Caki2 (cell line): ENCODE data around the gene ACKR3. TPM values are rescaled to one million over a fixed set of nuclear protein-coding genes. Genes with fewer than 3 reads are reported as not detected.

ENCODE experiments used
- DNase-seq: peaks from one replicate; pipeline ENCODE4 v3.0.0-alpha.2; 2015; ENCODE audit warnings: low read depth
- in situ Hi-C: cut with HindIII; loops from 2 replicates; pipeline ENCODE4 v1.10.0; 2016; ENCODE audit warnings: low sequenced_read_pairs, low pct_unique_long_range_greater_than_20kb, mixed read lengths
- total RNA-seq: library from RNA; depleted of rRNA; stranded (reverse); fragments of >200 nt; shearing (Covaris generic); gene quantifications from 2 replicates; pipeline ENCODE4 v1.2.3, GENCODE V29; 2014; ENCODE audit warnings: low replicate concordance

Gene ACKR3
- total RNA-seq, 1 experiment from 2014 or later: 27.2 TPM

DNA sequence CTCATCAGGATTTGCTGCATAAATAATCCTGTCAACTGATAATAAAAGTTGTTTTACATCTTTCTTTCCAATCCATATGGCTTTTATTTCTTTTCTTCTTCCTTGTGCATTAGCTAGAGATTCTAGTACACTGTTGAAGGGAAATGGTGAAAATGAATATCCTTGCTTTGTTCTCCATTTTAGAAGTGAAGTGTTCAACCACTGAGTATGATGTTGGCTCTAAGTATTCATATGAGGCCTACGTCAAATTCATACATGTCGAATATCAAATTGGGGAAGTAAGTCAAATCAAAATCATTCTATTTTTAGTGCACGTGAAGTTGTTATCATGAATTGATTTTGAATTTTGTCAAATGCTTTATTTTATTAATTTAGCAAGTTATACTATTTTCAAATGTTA lies 7.8 kb upstream of the ACKR3 start:
- in situ Hi-C loops: loop anchor here (25.0 kb wide), 1 partner anchor 450 kb away; no protein-coding TSS in a partner anchor
- DNase-seq: no peak

DNA sequence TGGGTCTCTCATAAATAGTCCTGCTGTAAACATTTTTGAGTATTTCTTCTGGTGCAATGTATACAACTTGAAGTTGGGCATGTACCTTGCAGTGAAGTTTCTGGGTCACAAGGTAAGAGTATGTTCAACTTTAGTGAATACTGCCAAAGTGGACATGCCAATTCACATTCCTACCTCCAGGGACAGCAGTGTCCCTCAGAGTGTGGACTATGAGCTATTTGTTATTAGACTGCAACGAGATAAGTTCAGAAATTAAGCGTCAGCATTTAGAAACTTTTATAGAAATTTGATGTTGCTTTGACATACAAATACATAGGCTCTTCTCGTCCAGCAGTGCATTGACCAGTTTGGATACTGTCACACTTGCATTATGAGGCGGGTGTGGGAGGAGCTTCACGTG lies 7.2 kb upstream of the ACKR3 start:
- DNase-seq: no peak

DNA sequence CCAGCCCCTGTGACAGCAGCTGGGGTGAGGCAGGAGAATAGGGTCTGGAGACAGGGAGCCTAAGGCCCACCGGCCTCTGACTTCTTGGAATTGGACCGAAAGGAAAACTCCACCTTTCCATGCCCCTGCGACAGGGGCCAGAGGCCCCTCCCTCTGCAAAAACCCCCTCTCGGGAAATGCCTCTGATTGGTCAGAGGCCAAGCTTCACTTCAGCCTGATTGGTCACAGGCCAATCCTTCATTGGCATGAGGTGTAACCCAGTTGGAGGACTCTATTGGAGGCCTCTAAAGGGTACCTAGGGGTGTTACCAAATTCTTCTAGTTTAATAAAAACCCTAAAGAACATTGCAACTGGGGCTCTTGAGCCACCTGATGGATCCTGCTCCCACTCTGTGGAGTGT lies 5.7 kb upstream of the ACKR3 start:
- in situ Hi-C loops: loop anchor here (25.0 kb wide), 1 partner anchor 448 kb away; no protein-coding TSS in a partner anchor
- no peak for DNase-seq

More for the DNA sequence above, 7.2 kb upstream of the ACKR3 start:
- in situ Hi-C loops: loop anchor here (25.0 kb wide), 1 partner anchor 450 kb away; no protein-coding TSS in a partner anchor

DNA sequence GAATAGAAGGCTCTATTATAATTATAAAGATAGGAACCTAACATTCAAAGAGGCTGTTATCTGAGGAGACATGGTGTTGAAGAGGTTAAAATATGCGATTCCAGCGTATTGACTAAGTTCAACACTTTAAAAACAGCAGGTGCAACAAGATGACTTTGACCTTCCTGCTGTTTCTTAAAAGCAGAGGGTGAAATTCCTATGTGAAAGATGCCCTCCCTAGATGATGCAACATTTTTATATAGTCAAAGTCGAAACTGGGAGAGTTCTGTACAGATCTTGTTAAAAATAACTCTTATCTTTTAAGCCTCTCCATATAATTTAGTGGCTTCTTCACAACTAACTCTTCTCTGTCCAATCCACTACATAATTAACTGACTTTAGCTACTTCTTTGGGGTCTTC lies 4.4 kb upstream of the ACKR3 start:
- in situ Hi-C loops: loop anchor here (25.0 kb wide), 1 partner anchor 447 kb away; no protein-coding TSS in a partner anchor
- no peak for DNase-seq

DNA sequence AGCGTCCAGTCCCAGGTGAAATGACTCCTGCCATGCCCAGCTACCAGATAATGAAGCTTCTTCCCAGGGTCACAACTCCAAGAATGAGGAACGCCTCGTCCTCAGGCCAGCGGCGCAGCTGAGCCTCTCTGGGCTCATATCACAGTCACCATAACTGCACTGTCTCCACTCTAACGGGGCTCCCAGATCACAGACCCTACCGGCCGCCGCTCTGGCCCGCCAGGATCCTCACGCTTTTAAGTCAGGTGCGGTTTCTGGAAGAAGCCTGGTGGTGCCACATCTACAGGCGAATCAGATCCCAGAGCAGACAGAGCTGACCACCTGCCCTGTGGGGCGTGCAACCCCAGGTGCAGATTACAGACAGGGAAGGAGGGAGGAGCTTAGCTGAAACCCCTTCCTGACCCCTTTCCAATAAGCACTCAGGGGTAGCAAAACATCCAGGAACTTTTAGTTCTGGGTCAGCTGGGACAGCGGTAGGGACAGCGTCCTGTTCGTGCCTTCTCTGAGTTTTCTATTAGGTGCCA lies 3.7 kb upstream of the ACKR3 start:
- in situ Hi-C loops: loop anchor here (25.0 kb wide), 1 partner anchor 446 kb away; no protein-coding TSS in a partner anchor
- DNase-seq: no peak

DNA sequence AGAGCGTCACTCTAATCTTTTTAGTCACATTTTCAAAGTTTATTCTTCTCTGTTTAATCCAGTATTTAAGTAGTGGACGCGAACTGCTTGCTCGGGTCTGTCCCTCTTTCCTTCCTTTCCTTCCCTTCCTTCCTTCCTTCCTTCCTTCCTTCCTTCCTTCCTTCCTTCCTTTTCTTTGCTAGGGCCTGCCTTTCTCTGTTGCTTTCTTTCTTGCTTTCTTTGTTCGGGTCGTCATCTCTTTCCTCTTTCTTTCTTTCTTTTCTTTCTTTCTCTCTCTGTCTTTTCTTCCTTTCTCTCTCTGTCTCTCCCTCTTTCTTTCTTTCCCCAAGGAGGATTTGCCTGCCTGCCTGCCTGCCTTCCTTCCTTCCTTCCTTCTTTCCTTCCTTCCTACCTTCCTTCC lies 3.0 kb upstream of the ACKR3 start:
- no peak for DNase-seq
- in situ Hi-C loops: loop anchor here (25.0 kb wide), 1 partner anchor 446 kb away; no protein-coding TSS in a partner anchor

DNA sequence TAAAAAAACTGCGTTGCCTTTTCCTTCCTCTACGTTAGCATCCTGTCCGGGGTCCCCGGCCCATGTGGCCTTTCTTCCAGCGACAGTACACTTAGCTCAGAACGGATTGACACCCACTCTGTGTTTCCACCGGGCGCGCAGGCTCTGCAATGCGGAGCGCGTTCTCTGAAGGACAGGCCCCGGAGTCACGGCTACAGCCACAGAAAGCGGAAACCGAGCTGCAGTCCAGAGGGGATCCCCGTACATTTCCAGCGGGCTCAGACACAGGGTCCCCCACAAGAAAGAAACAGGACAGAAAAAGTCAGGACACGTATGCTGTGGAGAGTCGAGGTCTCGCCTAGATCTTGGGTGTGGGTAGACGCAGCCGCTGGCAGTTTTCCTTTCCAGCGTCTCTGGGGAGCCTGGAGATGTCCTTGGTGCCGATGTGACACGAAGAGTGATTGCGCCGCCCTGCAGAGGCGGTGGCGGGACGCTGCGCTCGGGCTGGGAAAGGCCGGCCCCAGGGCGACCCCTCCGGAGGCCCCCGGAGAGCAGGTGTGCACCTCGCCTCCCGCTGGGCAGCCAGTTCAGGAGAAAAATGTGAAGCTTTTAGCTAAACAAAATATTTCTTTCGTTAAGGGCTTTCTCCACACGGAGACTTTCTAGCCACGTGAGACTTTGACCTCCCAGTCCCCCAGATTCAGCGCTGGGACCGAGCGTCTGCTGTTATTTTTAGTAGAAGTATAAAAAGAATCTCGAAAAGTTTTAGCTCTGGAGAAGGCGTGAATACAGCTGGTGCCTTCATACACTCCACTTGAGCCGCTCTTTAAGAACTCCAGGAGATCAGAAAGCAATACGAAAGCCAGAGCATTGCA lies 1.3 kb upstream of the ACKR3 start:
- in situ Hi-C loops: loop anchor here (25.0 kb wide), 1 partner anchor 444 kb away; no protein-coding TSS in a partner anchor
- DNase-seq: peak; percentile 45

DNA sequence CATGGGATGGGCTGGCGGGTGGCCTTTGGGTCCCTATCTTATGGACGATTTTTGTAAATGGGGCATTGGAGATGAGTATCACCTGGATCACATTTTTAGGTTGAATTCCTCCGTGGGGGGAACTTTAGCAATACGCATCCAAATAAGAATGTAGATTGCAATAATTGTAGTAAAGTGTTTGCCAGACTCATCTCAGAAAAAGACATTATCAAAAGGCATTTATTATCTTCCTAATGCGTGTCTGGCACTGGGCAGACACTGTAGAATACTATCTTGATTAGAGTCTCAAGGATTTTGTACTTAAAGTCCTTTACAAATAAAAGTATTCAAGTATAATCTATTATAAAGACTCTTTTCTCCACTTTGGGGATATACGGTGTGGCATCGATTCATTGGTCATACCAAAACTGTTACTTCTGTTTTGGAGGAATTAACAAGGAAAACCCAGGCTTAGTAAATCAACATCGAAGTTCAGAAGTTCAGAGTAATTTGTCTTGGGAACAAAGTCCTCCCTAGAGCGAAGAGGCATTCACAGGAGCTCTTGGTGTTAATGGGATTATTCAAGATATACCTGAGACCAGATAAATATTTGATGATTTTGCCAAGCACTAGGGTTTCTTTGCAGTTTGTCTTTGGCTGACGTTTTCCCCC lies 578 bp upstream of the ACKR3 start:
- DNase-seq: no peak
- in situ Hi-C loops: loop anchor here (25.0 kb wide), 1 partner anchor 443 kb away; no protein-coding TSS in a partner anchor

DNA sequence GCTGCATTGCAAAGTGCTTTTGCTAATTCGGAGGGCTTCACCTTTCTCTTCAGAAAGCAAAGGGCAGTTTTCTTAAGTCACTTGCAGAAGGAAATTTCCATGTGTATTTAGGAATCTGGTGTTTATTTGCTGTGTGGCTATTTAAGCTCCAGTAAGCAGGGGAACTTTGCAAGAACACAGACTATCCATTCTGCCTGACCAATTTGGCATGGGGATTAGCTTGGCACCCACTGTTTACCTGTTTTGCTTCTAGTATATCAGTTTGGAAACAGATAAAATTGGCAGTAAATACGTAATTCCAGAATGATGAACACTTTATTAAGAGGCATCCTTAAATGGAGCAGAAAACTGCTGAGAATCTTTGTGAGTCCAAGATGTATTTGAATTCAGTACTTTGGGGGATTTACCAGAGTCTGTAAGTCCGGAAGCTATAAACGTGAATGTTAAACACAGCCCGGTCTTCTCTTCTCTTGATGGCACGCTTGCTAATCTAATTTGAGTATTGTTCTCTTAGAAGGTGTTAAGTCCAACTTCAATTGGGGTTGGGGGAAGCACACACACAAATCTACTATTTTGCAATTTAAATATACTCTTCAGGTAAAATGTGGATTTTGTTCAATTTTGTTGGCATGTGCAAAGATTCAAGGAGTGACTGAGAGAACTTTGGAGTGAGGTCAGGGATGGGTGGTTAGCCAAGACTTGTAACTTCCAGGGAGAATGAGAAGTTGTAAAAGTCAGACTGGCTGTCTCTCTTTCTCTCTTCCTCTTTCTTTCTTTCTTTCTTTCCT lies 650 bp downstream of the ACKR3 start:
- DNase-seq: no peak
- in situ Hi-C loops: loop anchor here (25.0 kb wide), 1 partner anchor 442 kb away; no protein-coding TSS in a partner anchor

DNA sequence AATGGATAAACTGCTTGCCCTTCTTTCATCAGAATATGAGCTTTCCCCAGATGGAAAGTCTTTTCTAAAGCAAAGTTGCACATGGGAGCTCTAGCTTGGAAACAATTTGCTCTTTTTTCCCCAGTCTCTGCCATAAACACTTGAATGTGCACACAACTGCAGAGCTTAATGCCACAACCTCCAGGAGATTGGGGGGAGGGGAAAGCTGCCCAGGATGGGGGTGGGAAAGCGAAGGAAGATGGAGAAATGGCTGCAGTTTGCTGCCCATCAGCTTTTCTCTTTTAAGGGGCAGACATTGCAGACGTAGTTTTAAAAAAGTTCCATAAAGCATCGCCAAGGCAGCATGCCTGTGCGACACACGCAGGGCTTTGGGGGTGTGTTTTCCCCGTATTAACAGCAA lies 1.5 kb downstream of the ACKR3 start:
- DNase-seq: no peak
- in situ Hi-C loops: loop anchor here (25.0 kb wide), 1 partner anchor 441 kb away; no protein-coding TSS in a partner anchor

DNA sequence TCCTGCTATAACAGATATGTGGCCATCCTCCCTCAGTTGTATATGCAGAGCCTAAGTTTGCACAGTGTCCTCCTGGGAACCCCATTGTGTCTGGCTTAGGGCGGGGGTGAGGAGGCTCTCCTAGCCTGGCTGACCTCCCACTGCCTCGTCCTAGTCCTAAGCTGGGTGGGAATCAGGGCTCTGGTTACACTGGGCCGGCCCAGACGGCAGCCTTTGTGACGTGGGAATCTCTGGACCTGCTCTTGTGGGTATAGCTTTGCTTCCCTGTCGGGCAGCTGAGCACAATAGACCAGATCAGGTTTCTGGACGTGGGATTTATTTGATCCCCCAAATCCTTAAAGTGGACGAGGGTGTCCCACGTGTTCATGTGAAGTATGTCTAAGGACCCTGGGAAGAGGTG lies 2.9 kb downstream of the ACKR3 start:
- in situ Hi-C loops: loop anchor here (25.0 kb wide), 1 partner anchor 440 kb away; no protein-coding TSS in a partner anchor
- DNase-seq: no peak

DNA sequence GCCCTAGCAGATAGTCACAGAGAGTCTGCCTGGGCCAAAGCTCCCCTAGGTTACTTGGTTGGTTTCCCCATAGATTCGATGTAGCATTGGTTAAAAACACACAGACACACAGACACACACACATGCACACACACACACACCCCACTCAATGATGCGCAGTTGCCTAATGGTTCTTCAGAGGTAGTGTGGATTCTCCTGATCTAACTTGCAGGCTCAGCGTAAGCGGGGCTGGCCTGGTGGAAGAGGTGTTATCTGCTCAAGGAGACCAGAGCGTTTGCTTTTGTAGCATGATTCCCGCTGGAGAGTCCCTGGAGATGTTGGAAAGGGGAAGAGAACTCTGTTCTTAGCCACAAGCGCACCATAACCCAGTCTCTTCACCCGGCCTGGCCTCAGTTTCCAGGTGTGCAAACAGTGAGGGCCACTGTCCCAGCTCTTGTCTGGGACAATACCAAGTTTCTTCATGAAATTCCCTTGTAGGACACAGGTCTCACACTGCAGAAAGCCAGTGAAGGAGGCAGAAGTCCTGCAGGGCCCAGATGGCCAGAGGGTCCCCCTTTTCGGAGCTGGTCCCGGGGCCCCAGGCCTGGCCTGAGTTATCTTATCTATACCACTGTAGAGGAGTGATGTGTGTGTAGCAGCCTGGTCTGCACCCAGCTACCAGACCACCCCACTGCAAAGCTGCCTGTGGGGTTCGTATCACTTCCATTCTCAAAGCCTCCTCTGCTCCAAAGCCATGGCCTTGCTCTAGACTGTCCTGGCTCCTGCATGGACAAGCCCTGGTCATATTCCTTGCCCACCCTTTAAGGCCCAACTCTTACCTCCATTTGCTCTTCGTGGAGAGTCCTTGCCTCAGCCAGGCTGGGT lies 3.7 kb downstream of the ACKR3 start:
- no peak for DNase-seq
- in situ Hi-C loops: loop anchor here (25.0 kb wide), 1 partner anchor 439 kb away; no protein-coding TSS in a partner anchor

DNA sequence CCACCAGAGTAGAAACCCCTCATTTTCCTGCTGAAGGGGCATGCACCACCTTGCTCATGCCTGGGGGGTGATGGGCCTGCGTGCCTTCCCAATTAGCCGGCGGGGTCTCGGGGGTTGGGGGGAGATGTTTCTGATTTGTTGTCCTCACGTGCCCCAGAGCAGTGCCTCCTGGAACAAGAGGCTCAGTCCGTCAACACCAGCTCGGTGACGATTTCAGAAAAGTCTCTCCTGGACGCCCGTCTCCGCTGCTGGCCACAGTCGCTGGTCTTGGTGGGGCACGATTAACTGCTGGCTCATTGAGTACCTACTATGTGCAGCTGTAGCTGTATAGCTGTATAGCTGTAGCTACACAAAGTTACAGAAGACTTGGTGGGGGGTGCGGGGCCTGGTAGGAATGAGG lies 4.4 kb downstream of the ACKR3 start:
- DNase-seq: no peak
- in situ Hi-C loops: loop anchor here (25.0 kb wide), 1 partner anchor 438 kb away; no protein-coding TSS in a partner anchor

DNA sequence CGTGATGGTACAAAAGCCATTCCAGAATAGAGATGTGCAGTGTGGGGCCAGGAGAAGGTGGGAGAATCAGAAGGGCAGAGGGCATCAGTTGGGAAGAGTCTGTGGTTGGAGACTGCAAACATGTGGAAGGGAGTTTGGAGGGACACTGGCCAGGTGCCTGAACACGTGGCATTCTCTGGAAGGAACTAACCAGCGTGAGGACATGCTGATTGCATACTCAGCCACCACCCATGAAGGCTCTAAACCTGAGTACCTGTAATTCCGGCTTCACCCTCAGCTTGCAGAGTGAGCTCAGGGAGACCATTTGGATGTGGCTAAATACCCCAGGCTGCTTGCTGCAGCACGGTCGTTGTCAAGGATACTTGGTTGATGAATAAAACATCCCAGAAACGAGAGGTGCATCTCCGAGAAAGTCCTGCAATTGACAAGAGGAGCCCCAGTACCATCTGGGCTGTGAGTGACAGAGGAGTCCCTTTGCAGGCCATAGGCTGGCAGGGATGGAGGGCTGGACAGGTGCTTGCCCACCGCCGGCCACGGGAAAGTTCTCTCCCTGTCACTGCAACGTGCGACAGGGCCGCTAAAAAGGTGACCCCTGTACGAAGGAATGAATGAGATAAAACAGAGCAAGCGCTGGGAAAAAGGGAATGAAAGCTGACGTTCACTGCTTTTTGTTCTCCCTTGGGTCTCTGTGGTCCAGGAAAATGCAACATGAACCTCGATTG lies 5.0 kb downstream of the ACKR3 start:
- in situ Hi-C loops: loop anchor here (25.0 kb wide), 1 partner anchor 438 kb away; no protein-coding TSS in a partner anchor
- DNase-seq: no peak

DNA sequence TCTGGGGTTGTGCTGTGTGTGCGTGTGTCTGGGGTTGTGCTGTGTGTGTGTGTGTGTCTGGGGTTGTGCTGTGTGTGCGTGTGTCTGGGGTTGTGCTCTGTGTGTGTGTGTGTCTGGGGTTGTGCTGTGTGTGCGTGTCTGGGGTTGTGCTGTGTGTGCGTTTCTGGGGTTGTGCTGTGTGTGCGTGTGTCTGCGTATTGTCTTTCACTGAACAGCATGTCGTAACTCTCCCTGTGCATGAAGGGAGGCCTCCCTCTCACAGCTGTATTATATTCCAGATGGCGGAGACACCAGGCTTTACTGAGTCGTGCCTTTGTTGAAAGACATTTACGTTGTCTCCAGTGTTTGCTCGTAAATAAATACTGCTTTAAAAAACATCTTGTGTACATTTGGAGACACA lies 5.9 kb downstream of the ACKR3 start:
- in situ Hi-C loops: no loop called here
- no peak for DNase-seq

DNA sequence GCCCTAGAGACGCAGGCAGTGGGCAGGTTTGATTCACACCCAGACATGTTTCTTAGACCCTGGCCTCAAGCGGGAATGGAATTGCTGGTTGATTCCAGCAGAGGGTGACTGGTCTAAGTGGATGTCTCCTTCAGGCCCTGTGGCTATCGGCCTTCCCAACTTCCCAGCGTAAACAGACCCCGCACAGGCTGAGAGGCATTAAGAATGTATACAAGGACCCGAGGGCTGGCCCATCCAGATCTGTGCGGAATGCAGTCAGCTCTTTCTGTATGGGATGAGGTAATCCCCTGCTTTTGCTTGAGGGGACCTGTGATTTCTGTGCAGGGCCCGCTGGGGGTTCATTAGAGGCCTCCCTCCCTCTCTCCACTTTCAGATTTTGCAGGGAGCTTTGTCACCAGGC lies 6.5 kb downstream of the ACKR3 start:
- no peak for DNase-seq
- in situ Hi-C loops: no loop called here
